ENCODE results near the gene CTSD.

Gene CTSD

DNA sequence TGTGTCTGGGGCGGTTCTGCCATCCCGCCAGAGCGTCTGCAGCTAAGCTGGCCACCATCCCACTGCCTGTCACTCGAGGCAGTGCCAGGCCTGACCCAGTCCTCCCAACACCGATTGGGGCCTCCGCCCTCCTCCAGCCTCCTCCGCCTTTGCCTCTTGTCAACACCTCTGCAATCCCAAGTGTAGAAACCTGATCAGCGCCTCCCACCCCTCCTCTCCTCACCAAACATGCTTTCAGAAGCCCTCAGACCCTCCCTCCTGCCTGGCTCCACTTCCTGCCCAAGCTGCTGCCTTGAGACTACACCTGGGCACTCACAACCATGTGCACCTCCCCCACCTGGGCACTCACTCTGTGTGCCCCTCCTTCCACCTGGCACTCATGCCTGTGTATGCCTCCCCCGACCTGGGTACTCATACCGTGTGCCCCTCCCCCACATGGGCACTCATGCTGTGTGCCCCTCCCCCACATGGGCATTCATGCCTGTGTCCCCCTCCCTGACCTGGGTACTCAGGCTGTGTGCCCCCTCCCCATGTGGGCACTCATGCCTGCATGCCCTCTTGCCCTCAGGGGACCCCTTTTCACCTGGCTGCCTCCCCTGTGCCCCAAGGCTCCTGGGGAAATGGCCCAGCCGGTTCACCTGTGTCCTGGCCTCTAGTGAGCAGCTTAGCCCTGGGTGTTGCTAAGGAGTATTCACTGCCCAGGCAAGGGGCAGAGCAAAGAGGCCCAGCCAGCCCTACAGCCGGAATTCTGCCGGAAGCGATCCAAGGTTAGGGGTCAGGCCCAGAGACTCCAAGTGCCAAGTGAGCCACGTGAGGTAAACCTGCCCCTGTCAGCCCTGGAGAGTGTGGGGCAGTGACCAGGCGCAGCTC lies 7.8 kb downstream of the CTSD start:
- no peak for DNase-seq (ENCODE audit: low spot score)

DNA sequence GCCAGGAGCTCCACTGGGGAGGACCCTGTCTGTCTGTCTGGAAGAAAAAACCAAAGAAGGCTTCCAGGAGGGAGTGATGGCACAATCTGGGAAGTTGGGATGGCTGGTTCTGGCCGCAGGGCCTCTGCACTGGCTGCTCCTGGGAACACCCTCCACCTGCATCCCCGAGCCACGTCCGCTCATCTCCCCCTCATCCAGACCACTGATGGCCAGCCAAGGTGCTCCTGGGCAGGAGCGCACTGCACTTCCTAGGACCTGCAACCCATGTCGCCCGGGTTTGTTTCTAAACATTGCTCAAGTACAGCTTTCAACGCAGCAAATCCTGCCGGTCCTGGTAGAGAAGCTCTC lies 8.4 kb downstream of the CTSD start:
- DNase-seq (ENCODE audit: low spot score), result no peak

DNA sequence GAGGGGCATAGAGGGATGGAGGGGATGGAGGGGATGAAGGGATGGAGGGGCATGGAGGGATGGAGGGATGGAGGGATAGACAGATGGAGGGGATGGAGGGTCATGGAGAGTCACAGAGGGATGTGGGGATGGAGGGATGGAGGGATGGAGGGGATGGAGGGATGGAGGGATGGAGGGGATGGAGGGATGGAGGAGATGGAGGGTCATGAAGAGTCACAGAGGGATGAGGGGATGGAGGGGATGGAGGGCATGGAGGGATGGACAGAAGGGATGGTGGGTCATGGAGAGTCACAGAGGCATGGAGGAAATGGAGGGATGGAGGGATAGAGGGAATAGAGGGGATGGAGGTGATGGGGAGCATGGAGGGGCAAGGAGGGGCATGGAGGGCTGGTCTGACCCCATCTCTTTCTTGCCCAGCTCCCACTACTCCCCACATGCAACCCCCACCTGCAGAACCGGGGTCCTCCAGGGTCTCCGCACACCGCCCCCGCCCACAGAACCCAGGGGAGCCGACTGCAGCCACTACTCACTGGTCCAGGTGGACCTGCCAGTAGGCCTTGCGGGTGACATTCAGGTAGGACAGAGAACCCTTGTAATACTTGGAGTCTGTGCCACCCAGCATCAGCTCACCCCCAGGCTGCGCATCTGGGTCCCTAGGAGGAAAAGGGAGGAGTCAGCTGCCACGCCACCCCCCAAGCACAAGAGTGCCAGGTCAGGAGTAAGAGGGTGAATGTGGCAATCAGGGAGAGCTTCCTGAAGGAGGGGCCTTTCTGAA lies 9.2 kb downstream of the CTSD start:
- DNase-seq (ENCODE audit: low spot score), result no peak

DNA sequence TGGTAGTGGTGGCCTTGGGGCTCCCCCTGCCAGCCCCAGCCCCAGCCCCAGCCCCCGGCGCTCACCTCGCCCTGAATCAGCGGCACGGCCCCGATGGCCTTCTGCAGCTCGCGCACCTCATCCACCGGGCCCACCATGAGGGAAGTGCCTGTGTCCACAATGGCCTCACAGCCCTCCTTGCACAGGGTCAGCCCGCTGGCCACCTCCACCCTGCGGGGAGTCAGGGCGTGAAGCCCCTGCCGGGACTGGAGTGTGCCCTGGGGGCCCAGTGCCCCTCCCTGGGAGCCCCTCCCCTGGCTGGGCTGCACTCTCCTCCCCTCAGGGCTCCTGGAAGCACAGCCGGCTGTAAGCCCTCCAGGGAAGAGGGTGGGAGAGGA lies 9.8 kb downstream of the CTSD start:
- DNase-seq (ENCODE audit: low spot score), result no peak

DNA sequence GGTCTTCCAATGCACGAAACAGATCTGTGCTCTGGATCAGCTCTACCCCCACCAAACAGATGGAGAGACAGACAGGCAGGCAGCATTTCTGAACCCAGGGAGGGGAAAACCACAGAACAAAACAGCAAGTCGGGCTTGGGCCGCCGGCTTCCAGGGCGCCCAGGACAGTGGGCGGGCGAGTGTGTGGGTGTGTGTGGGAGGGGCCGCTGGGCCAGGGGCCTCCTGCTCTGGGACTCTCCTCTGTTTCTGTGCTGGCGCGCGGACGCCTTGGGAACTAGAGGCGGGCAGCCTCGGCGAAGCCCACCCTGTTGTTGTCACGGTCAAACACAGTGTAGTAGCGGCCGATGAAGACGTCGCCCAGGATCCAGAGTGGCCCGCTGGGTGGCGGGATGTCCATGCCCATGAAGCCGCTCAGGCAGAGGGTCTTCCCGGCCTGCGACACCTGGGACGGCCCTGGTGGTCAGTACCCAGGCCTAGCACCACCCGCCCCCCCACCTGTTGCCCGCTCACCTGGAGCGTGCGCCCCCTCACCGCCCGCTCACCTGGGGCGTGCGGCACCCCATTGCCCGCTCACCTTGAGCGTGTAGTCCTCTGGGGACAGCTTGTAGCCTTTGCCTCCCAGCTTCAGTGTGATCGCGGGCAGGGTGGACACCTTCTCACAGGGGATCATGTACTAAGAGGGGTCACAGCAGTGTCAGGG lies 10.3 kb downstream of the CTSD start:
- no peak for DNase-seq (ENCODE audit: low spot score)

DNA sequence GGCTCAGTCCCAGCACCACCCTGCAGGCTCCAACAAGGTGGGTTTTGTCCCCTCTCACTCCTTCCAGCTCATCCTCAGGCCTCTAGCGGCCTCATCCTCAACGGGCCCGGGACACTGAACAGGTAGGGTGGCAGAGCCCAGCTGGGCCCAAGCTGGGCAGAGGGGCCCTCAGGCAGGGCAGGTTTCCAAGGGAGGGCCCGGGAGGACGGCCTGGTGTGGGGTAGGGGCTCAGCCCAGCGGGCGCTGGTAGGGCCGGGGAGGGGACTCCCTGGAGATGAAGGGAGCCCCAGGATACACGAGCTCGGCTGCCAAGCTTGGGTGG lies 10.9 kb downstream of the CTSD start:
- no peak for DNase-seq (ENCODE audit: low spot score)

DNA sequence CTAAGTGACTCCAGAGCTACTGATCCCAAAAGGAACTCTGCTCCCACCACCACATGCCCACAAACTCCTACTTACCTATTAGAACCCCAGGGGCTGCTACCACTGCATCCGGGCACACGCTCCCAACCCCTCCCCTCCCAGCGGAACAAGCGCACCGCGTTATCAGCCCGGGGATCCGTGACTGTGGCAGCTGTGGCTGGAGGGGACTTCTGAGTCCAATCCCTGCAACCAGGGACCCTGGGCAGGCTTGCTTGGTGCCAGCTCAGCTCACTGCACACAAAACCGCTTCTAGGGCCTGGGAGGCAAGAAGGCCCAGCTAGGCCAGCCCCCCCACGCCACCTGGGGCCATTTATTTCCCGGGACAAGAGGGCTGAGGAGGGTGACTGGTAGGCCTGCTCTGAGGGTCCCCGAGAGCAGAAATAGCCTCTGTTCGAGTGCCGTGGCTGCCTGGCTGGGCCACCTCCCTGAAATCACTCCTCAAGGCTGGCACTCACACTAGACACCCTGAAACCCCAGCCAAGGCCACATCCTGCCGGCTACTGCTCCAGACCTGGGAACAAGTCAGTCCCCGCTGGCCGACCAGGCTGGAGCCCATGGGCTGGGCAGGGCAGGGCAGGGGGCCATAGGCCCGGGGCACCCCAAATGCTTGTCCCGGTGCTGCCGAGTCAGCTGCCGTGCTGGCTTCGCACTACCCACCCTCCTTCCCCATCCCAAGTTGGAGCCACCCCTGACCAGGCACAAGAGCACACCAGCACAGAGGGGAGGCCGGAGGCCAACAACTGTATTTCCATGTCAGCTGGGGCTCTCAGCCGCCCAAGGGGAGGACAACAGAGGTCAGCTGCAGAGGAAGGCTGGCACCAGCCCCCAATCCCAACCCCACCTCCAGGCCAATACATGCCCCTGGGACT lies 11.5 kb downstream of the CTSD start:
- no peak for DNase-seq (ENCODE audit: low spot score)

DNA sequence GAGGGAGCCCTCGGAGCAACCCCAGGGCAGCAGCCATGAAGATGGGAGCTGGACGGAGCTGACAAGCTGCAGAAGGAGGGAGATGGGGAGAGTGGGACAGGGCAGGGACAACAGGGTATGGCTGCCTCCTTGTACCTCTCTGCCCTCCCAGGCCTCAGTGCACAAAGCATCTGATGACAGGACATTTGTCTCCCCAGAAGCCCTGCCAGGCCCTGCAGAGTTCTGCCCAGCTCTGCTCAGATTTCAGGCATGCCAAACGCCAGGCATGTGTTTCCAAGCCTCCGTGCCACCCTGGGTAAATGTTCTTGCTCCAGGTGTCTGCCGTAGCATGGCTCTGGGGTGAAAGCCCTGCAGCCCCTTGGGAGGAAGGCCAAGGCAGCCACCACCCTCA lies 12.2 kb downstream of the CTSD start:
- DNase-seq (ENCODE audit: low spot score), result no peak

DNA sequence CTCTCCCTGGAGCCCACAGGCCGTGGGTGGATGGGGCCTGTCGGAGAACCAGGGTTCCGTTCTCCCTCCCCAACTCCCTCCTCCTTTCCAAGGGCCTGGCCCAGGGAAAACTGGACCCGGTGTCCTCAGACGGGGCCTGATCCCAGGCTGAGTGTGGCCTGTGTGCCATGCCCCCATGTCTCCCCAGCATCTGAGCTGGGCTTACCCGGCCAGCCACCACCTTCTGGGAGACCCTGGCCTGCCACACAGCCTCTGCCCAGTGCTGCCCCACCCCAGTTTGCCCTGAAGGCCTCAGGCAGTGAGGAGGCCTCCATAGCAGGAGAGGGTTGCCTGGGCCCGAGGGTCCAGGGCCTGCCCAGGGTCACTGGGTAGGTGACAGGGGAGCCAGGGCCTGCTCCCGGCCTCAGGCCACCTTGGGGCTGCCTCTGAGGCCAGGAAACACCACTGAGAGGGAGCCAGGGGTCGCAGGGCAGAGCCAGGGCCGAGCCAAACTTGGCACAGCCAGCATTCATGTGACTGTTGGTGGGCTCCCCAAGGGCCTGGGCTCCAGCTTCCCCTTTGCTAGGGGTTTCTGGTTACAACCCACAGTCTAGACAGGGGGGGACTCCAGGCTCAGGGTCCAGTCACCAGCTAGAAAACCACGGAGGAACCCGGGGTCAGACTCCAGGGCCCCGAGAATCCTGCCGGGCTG lies 12.7 kb downstream of the CTSD start:
- no peak for DNase-seq (ENCODE audit: low spot score)

DNA sequence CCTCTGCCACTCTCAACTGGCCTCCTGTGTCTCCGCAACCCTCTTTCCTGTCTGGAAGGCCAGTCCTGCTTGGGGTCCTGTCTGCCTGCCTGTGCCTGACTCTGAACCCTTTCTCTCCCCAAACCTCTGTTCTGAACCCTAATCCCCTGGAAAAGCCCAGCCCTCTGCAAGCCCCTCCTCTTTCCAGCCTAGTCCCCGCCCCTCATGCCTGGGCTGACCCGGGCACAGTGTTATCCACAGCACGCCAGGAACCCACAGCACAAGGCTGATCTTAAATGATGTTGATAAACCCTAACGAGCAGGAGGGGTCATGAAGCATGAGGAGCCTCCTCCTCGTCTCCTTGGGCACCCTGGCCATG lies 13.3 kb downstream of the CTSD start, which contains the start of gene IFITM10:
Gene IFITM10, minus strand, starts transcription at position 115 of the 359 bp plus-strand sequence. CDS start 153 bp downstream, outside the sequence.
- peak; percentile 67 for DNase-seq (ENCODE audit: low spot score)

DNA sequence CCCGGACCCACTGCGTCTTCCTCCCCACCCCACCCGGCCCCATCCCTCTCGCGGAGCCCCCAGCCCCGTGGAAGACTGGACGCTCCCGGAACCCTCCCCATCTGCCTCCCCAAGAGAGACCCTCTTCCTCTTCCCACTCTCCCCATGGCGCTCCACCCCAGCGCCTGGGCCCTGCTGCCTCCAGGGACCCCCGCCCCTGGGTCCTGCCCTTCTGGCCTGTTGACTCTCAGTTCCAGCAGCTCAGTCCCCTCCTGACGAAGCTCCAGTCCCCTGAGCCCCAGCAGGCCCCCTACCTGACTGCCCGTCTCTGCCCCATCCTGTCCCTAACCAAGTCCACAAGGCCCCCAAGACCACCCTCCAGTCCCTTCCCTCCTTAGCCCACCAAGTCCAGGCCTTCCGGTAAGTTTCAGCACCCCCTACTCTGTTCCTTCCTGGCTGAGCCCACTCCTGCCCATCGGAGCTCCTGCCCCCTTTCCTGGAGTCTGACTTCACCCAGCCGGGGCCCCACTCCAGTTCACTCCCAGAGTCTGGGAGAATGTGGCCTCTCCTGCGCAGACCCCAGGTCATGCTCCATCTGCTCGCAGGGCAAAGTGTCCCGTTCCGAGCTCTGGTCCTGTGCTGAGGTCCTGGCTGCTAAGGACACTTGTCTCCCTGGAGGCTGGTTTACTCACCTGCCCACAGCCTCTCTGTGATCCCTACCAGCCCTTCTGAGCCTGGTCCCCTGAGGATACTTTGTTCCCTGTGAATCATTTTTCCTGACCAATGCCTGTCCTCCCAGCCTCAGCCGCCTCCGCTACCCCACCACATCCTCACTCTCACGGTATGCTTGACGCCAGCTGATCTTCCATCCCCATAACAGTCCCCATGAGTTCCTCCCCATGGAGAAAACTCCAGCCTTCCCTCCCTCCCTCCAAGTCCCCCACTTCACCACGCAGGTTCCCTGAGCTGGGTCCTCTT lies 14.1 kb downstream of the CTSD start:
- DNase-seq (ENCODE audit: low spot score), result peak; percentile 92

DNA sequence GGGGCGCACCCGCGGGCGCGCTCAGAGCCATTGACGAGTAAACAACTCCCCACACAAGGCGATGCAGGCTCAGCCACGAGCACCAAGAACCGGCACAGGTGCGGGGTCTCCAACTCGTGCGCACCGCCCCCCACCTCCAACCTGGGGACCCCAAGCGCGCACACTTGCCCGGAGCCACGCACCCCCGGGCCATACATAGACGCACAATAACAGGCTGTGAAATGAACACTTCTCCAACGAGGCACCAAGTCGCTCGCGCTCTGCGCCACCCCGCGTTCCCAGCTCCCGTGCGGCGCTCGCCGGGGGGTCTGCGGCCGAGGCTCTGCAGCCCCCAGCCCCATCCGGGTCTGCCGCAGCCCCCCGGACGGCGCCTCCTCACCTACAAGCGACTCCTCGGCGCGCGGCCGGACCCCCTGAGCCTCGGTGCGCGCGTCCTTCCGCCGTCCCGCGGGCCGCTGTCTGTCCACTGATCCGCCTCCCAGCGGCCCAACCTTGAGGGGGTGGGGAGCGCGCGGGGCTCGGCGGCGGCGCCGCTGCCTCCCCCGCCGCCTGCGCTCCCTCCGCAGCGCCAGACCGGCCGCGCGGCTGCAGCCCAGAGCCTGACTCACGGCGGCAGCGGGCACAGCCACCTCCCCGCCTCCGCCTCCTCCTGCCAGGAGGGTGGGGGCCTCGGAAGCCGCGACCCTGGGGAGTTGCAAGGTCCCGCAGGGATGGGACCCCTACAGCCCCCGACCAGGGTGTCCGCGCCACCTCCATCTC lies 14.9 kb downstream of the CTSD start:
- peak; percentile 82 for DNase-seq (ENCODE audit: low spot score)

DNA sequence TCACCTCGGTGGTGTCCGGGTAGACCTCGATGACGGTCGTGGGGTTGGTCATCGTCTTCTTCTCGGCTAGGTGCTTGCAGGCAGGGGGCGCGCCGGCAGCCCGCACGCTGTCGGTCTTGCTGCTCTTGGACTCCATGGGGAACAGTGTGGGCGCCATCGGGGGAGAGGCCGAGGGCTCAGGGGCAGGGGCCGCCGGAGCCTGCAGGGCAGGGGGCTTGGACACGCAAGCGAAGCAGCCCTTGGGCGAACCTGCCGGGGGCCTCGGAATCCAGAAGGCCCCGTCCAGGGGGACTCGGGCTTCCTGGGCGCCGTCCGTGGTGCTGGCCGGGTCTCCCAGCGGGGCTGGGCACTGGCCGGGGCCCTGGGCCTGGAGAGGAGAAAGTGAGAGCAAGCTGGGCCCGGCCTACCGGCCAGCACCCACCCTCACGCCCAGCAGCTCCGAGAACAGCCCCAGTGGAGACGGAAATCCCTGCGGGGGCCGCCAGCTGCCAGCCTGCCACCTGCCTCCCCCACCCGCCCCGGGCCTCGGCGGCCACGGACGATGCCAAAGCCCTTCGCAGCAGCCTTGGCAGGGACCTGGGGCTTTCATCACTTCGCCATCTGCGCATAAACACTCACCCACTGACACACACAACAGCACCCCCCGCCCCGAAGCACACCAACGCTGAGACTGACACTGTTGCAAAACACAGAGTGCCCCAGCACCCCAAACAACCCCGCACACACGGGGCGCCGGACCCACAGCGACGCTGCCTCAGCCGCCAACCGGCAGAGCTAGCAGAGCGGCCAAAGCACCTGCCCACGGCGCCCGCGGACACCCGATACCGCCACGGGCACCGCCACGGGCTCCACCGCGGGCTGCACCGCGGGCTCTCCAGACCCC lies 15.7 kb downstream of the CTSD start:
- no peak for DNase-seq (ENCODE audit: low spot score)

DNA sequence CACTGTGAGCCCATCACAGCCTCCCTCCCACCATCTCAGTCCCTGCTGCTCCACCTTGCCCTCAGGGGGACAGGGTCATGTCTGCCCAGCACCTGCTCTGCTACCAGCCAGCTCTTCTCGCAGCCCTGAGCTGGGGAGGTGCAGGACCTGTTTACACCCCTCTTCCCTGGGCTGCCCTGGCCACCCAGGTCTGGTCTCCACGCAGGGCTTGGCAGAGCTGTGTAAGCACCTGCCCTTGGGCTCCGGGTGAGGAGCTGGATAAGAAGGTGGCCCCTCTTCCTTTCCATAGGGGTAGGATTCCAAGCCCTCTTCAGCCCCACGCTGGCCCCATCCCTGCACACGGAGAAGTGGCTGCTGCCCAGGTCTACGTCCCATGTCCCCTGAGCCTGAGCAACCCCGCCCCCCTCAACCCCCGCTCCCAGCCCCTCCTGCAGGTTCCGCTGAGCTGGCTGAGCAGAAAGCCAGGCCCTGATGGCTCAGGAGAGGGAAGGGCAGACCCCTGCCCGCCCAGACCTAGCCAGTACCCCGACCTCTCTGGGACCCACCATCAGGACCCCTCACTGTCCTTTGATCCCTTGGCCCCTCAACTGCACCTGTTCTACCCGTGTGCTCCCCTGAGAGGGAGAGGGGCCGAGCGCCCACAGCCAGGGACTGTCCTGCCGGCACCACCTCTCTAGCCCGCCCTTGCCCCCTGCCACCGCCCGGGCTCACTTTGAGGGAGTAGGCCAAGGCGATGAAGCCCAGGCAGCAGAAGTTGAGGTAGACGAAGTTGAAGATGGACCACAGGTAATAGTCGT lies 16.6 kb downstream of the CTSD start:
- DNase-seq (ENCODE audit: low spot score), result no peak

DNA sequence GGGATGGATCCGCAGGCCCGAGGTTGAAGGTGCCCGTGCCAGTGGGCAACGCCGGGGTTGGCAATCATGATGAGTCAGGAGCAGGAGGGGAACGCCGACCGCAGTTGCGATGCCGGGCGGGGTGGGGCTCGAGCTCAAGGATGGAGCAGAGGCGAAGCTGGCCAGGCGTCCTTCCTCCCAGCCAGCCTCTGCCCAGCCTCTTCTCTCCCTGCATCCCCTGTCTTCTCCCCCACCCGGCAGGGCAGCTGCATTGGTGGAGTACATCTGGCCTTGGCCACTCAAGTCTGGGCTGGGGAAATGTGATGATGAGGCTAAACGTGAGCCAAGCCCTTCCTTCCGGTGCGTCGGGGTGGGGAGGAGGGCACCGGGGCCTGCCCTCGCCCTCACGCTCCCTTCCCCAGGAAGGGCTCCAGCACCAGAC lies 17.2 kb downstream of the CTSD start:
- no peak for DNase-seq (ENCODE audit: low spot score)

DNA sequence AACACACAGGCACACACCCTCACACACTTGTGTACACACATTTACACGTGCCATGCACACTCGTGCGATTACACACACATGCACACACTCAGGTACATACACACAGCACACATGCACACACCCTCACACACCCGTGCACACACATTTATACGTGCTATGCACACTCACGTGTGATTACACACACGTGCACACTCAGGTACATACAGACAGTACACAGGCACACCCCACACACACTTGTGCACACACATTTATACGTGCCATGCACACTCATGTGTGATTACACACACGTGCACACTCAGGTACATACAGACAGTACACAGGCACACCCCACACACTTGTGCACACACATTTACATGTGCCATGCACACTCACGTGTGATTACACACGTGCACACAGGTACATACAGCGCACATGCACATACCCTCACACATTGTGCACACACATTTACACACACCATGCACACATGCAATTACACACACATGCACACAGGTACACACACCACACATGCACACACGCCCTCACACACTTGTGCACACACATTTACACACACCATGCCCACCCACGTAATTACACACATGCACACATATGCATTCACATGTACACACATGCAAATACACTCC lies 17.9 kb downstream of the CTSD start:
- no peak for DNase-seq (ENCODE audit: low spot score)
